Measurements from ENCODE around the gene GNB5.

GNB5 gene

DNA sequence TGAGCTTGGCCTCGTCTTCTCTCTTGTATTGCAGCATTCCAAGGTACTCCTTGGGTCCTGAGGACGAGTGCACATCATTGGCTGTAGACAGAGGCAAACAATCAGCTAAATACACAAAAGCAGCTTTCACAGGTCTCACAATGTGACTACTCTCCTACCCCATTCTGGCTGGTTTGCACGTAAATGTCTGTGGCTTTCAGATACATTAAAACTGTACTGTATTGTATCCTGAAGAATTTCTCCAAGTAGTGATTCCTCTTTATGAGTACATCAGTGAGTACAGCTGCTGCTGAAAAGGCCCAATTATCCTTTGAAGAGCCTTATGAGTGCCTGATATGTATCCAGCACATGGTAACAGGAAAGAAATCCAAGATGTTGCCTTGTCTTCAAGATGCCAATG, 22.0 kb upstream of the GNB5 start:
- intact Hi-C loops (cut with DNase I): no loop called here
- DNase-seq: no peak

- intact Hi-C loops (cut with DNase I): no loop called here
- peak; percentile 41 to 86 (median 70) for DNase-seq
These were observed 17.2 kb upstream of the GNB5 start for GRCh38 chr15:52208306-52208946.

DNA sequence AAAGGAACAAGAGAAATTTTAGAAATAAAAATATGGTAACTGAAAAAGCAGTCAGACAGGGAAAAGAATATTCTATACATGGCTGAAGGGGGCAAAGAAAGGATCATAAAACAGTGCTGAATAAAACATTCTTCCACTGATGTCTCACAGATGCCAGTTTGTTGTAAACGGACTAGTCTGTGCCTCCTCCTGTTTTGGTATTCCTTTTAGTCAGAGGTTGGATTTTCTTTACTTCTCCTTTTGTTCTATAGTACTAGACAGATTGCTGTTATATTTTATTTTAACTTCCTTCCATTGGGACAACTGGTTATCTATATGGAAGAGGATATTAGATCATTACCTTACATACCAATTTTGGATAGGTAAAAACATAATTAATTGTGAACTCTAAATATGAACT, 16.0 kb upstream of the GNB5 start:
- DNase-seq: no peak
- intact Hi-C loops (cut with DNase I): no loop called here

GRCh38 chr15:52206446-52206845, 15.3 kb upstream of the GNB5 start:
- intact Hi-C loops (cut with DNase I): no loop called here
- no peak for DNase-seq

GRCh38 chr15:52204657-52205056, 13.5 kb upstream of the GNB5 start:
- no peak for DNase-seq
- intact Hi-C loops (cut with DNase I): no loop called here

- intact Hi-C loops (cut with DNase I): no loop called here
- DNase-seq: no peak
These were observed 9.7 kb upstream of the GNB5 start for GRCh38 chr15:52200831-52201365.

DNA sequence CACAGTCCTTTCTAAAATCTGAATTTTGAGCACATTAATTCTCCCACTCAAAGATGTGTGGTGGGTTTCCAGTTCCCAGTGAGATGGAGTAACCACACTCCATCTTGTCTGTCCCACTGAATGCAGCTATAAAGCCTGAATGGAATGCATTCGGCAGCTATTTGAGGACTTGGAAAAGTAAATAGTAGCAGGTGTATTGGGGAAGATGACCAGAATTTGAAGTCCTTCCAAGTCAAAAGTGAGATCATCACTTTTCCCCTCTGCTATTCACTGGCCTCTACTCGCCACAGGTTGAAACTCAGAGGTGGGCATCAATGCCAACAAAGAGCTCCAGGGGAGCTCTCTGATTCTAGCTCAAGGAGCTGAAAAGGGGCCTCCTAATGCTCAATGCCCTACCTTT, 8.1 kb upstream of the GNB5 start:
- intact Hi-C loops (cut with DNase I): no loop called here
- DNase-seq: no peak

DNA sequence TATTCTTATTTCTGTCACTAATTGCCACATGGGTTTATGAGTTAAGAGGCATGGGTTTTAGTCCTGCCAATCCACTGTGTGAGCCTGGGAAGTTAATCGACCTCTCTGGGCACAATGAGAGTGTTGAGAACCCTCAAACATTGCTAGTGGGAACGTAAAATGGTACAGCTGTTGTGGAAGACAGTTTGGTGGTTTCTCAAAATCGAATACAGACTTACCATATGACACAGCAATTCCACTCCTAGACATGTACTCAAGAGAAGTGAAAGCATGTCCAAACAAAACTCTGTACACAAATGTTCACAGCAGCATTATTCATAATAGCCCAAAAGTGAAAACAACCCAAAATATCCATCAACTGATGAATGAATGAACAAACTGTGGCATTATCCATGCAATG, 5.7 kb upstream of the GNB5 start:
- DNase-seq: no peak
- intact Hi-C loops (cut with DNase I): no loop called here

GRCh38 chr15:52193791-52194190, 2.6 kb upstream of the GNB5 start:
- peak in 1 of 42 donors; percentile 4 for DNase-seq
- intact Hi-C loops (cut with DNase I): no loop called here

GRCh38 chr15:52193321-52193720, 2.1 kb upstream of the GNB5 start:
- DNase-seq: peak in 1 of 42 donors; percentile 34
- intact Hi-C loops (cut with DNase I): no loop called here

- DNase-seq: peak in 1 of 42 donors; percentile 12
- intact Hi-C loops (cut with DNase I): no loop called here
These were observed 4.3 kb downstream of the GNB5 start for GRCh38 chr15:52186651-52187486.

DNA sequence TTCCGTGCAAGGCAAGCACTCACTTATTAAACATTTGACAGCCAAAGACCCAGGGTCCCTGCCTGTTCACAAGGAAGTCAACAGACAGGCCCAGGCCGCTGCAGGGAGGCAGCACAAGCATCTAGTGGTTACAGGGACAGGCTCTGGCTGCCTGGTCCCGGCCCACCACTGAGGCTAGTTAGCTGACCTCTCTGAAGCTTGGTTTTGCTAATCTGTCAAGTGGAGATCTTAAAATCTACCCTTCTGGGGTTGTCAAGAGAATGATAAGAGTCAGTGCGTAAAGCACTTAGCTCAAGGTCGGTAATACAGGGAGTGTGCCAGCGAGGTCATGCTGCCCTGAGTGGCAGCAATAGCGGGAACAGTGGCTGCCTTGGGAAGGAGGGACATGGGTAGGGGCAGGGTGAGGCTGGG, 6.0 kb downstream of the GNB5 start:
- intact Hi-C loops (cut with DNase I): no loop called here
- no peak for DNase-seq

DNA sequence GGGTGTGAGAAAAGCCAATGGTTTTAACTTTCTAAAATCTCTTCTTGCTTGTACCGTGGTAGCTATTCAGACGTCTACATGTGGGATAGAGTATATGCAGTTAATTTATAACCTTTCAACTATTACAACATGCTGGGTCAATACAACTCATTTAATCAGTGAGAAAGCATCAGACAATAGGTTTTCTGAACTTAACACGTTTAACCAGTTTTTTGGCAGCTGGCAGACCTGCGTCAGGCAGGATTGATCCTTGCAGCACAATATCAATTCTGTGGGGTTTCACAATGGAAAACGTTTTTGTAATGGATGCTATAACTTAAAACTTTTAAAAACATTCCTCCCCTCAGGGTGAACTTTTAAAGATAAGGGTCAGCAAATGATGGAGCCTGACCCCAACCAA, 6.5 kb downstream of the GNB5 start:
- no peak for DNase-seq
- intact Hi-C loops (cut with DNase I): no loop called here

- intact Hi-C loops (cut with DNase I): no loop called here
- DNase-seq: peak in 10 of 42 donors; percentile 24 to 64 (median 34)
These were observed 7.5 kb downstream of the GNB5 start for GRCh38 chr15:52183562-52184173.

- intact Hi-C loops (cut with DNase I): no loop called here
- DNase-seq: peak in 2 of 42 donors; percentile 21 to 25
These were observed 9.0 kb downstream of the GNB5 start for GRCh38 chr15:52181938-52182780.

GRCh38 chr15:52180851-52181450, 10.2 kb downstream of the GNB5 start:
- peak in 2 of 42 donors; percentile 20 to 32 for DNase-seq
- intact Hi-C loops (cut with DNase I): no loop called here

DNA sequence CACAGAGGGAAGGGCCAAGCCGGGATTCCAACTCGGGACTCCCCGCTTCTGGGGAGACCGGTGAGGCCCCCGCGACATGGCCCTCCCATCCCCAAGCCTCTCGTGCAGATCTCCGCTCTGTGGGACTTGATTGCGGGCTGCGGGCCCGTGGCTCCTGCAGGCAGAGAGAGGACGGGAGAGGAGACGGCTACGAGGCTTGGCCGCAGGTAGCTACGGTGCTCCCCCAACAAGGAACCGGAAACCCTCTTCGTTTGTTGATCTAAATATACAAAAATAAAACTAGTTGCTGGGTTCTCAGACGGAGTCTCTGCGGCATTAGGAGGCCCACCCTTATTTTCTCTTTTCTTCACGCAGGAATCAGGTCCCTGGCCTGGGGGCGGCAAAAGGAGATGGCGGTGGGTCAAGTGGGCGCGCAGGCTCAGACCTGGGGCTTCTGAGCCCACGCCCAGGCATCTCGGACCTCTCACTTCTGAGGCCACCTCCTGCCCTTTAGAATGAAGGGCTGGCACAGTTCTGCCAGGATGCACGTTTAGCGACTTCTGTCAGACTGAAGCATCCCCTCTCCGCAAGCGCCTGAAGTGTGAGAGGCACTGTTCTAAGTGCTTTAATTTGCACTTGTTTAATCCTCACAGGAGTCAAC, 10.9 kb downstream of the GNB5 start:
- intact Hi-C loops (cut with DNase I): no loop called here
- DNase-seq: peak in 10 of 42 donors; percentile 10 to 51 (median 16)
